Right lobe of liver (tissue), 6 donors: ENCODE data around the gene KCNQ2. TPM values are rescaled to one million over a fixed set of nuclear protein-coding genes. Genes with fewer than 3 reads are reported as not detected.

Experiments used
- ATAC-seq, 4 donors: fragments of 200-7000 bp; cut with Tn5 transposase; one replicate each; pipeline ENCODE4 v1.9.1; 2020; ENCODE audit warnings: mild to moderate bottlenecking in 4 of 4, moderate library complexity in 4 of 4
- DNase-seq, 3 donors: peaks; one replicate each; pipeline ENCODE4 v3.0.0-alpha.2; 2020
- H3K27ac ChIP-seq, 3 donors: fragments of 200-600 bp; one replicate each; pipeline ENCODE4 v1.8.0; 2022
- H3K27me3 ChIP-seq, 2 donors: fragments of 200-600 bp; one replicate each; pipeline ENCODE4 v1.8.0; 2022
- H3K36me3 ChIP-seq, 4 donors: fragments of 200-600 bp; sonication (generic) in 1 of 4; one replicate each; pipeline versions ENCODE4 v1.5.1 to v1.8.0; 2017 to 2022; ENCODE audit warnings: control low read depth in 1 of 4
- H3K4me1 ChIP-seq, 4 donors: fragments of 200-600 bp; sonication (generic) in 1 of 4; one replicate each; pipeline versions ENCODE4 v1.5.1 to v1.8.0; 2017 to 2022; ENCODE audit warnings: control low read depth in 1 of 4
- H3K4me3 ChIP-seq, 3 donors: fragments of 200-600 bp; one replicate each; pipeline ENCODE4 v1.8.0; 2022
- H3K9me3 ChIP-seq, 4 donors: fragments of 200-600 bp; sonication (generic) in 1 of 4; one replicate each; pipeline versions ENCODE4 v1.5.1 to v1.8.0; 2017 to 2022; ENCODE audit warnings: control low read depth in 1 of 4
- CTCF ChIP-seq, 4 donors: fragments of 200-600 bp in 3 of 4; fragments of 450-650 bp in 1 of 4; IDR thresholded peaks; one replicate each; pipeline versions ENCODE4 v1.5.1 to v1.8.0; 2016 to 2022; ENCODE audit warnings: antibody characterized with exemption in 4 of 4, mild to moderate bottlenecking in 2 of 4
- POLR2A ChIP-seq: fragments of 450-650 bp; IDR thresholded peaks from one replicate; pipeline ENCODE4 v1.6.1; 2017; ENCODE audit warnings: antibody characterized with exemption, mild to moderate bottlenecking
- WGBS: methylation state at CpG from one replicate; pipeline ENCODE4 v1.1.6; 2018; ENCODE audit warnings: low coverage, low lambda C conversion rate; ENCODE audit not compliant: insufficient coverage; ENCODE audit errors: missing lambda C conversion rate; 5-methylcytosine and 5-hydroxymethylcytosine counted together
- intact Hi-C, 2 donors: fragments of 100-400 bp; cut with DNase I; formaldehyde crosslinking; loops; one replicate each; pipeline versions ENCODE4 v1.11.2 to v1.14.1; 2022
- total RNA-seq, 6 experiments: library from RNA; depleted of rRNA in 2 of 6; stranded (reverse); fragments of >200 nt in 2 of 6; fragmentation: NEBNext Ultra II Directional in 3 of 6; extraction: Animal tissue kit (Norgen Biotek cat#: 25700) in 3 of 6; gene quantifications; one replicate each; pipeline versions ENCODE4 v1.1.0 to v1.2.4, GENCODE V29; 2016 to 2023
- donor health status: DM: no; HTN: yes; CAD: no.
- donor health status: DM: no; HTN: no; CAD: no.
- donor health status: DM: no; HTN: no; CAD: no.
- donor health status: DM: no; HTN: yes; CAD: no.
- donor health status: DM: no; HTN: yes; CAD: no.

Gene KCNQ2
- total RNA-seq, 6 experiments from 2014 or later = not detected

- intact Hi-C loops = no loop called here
- WGBS = 20% methylated on average over 4 of the region's 27 CpGs
- no peak for TF ChIP-seq CTCF (IDR thresholded peaks at IDR 0.05)
- no peak for TF ChIP-seq POLR2A
These were observed 61.1 kb downstream of the KCNQ2 start for GRCh38 chr20:63411151-63411897.

GRCh38 chr20:63409834-63410435, 62.5 kb downstream of the KCNQ2 start:
- Histone ChIP-seq H3K36me3 (no peaks in the 10 kb centered on the region), H3K9me3 (no peaks in the 10 kb centered on the region), H3K4me1 (no peaks in the 10 kb centered on the region), H3K4me3 (no peak overlapping the region), H3K27me3 (no peaks in the 10 kb centered on the region), H3K27ac (no peak overlapping the region)
- 20% methylated on average over 1 of the region's 23 CpGs for WGBS
- TF ChIP-seq CTCF (IDR thresholded peaks at IDR 0.05) (no peak), POLR2A (no peak)
- intact Hi-C loops = no loop called here
- DNase-seq = no peak
- ATAC-seq = no peak

More at GRCh38 chr20:63411151-63411897, 61.1 kb downstream of the KCNQ2 start:
- Histone ChIP-seq H3K27ac (no peak overlapping the region), H3K4me1 (no peaks in the 10 kb centered on the region), H3K4me3 (no peak overlapping the region), H3K9me3 (no peaks in the 10 kb centered on the region), H3K27me3 (no peaks in the 10 kb centered on the region), H3K36me3 (no peaks in the 10 kb centered on the region)
- DNase-seq = no peak
- ATAC-seq = no peak

- no peak for DNase-seq
These were observed 63.2 kb downstream of the KCNQ2 start for GRCh38 chr20:63409066-63409833.

GRCh38 chr20:63408684-63409046, 63.8 kb downstream of the KCNQ2 start:
- H3K27ac ChIP-seq = no peak overlapping the region
- 93% methylated on average over 8 of the region's 21 CpGs for WGBS
- H3K36me3 ChIP-seq = no peaks in the 10 kb centered on the region
- H3K27me3 ChIP-seq = no peaks in the 10 kb centered on the region
- no peak overlapping the region for H3K4me3 ChIP-seq
- ATAC-seq (no peak), DNase-seq (no peak)
- intact Hi-C loops = no loop called here
- H3K4me1 ChIP-seq = no peaks in the 10 kb centered on the region
- no peaks in the 10 kb centered on the region for H3K9me3 ChIP-seq
- no peak for TF ChIP-seq CTCF (IDR thresholded peaks at IDR 0.05)
- no peak for TF ChIP-seq POLR2A

More at GRCh38 chr20:63409066-63409833, 63.2 kb downstream of the KCNQ2 start:
- Histone ChIP-seq H3K4me1 (no peaks in the 10 kb centered on the region), H3K9me3 (no peaks in the 10 kb centered on the region), H3K27ac (no peak overlapping the region), H3K36me3 (no peaks in the 10 kb centered on the region), H3K4me3 (no peak overlapping the region), H3K27me3 (no peaks in the 10 kb centered on the region)
- WGBS = 84% methylated on average over 13 of the region's 21 CpGs
- ATAC-seq = no peak
- TF ChIP-seq CTCF (IDR thresholded peaks at IDR 0.05) = no peak
- no peak for TF ChIP-seq POLR2A
- intact Hi-C loops = no loop called here
